ENCODE results near the gene SLC25A47. TPM values are rescaled to one million over a fixed set of nuclear protein-coding genes. Genes with fewer than 3 reads are reported as not detected.
A peak's percentile ranks its signal among the peaks of the same experiment; 100 is the strongest.

The SLC25A47 gene
- total and polyA plus RNA-seq, 3 donors from 2014 or later, result 0.37 to 0.87 (median 0.78) TPM

GRCh38 chr14:100313464-100314230 lies 9.5 kb upstream of the SLC25A47 start:
- Histone ChIP-seq H3K4me3 (no peak overlapping the region), H3K9me3 (no peaks in the 10 kb centered on the region), H3K27ac (no peak overlapping the region), H3K27me3 (no peaks in the 10 kb centered on the region), H3K4me1 (peaks cover 7% of the 10 kb centered on the region), H3K36me3 (ENCODE audit: low read depth, missing control alignments) (no peaks in the 10 kb centered on the region)
- no peak for TF ChIP-seq POLR2A (IDR thresholded peaks at IDR 0.05)
- TF ChIP-seq CTCF (IDR thresholded peaks at IDR 0.05), result no peak
- 84% methylated on average over 22 to 26 of the region's 26 CpGs for whole genome bisulfite sequencing, 2 donors
- intact Hi-C loops (cut with DNase I; ENCODE audit: low total_unique reads), result no loop called here
- DNase-seq, result no peak

- Histone ChIP-seq H3K27me3 (no peaks in the 10 kb centered on the region), H3K4me1 (no peaks in the 10 kb centered on the region), H3K4me3 (no peak overlapping the region), H3K9me3 (no peaks in the 10 kb centered on the region), H3K27ac (no peak overlapping the region), H3K36me3 (ENCODE audit: low read depth, missing control alignments) (no peaks in the 10 kb centered on the region)
- DNase-seq, result no peak
- TF ChIP-seq CTCF (IDR thresholded peaks at IDR 0.05), result no peak
- TF ChIP-seq POLR2A (IDR thresholded peaks at IDR 0.05), result no peak
- 87 to 95% methylated on average over 6 of the region's 6 CpGs for WGBS, 2 donors
- intact Hi-C loops (cut with DNase I; ENCODE audit: low total_unique reads), result no loop called here
Observed at GRCh38 chr14:100314724-100315123, 8.4 kb upstream of the SLC25A47 start.

GRCh38 chr14:100317389-100317788 lies 5.8 kb upstream of the SLC25A47 start:
- Histone ChIP-seq H3K36me3 (ENCODE audit: low read depth, missing control alignments) (no peaks in the 10 kb centered on the region), H3K4me1 (no peaks in the 10 kb centered on the region), H3K9me3 (no peaks in the 10 kb centered on the region), H3K27ac (peak overlapping the region in 1 of 2 donors; percentile 27), H3K4me3 (peak overlapping the region in 1 of 2 donors; percentile 39), H3K27me3 (no peaks in the 10 kb centered on the region)
- no peak for DNase-seq
- WGBS, 2 donors, result 78 to 82% methylated on average over 3 to 6 of the region's 6 CpGs
- TF ChIP-seq POLR2A (IDR thresholded peaks at IDR 0.05), result no peak
- TF ChIP-seq CTCF (IDR thresholded peaks at IDR 0.05), result no peak
- intact Hi-C loops (cut with DNase I; ENCODE audit: low total_unique reads), result no loop called here

GRCh38 chr14:100317912-100318808 lies 5.0 kb upstream of the SLC25A47 start:
- intact Hi-C loops (cut with DNase I; ENCODE audit: low total_unique reads), result no loop called here
- peak overlapping the region; percentile 27 to 76 for H3K27ac ChIP-seq
- H3K27me3 ChIP-seq, result no peaks in the 10 kb centered on the region
- DNase-seq, result peak; percentile 81
- H3K4me1 ChIP-seq, result no peaks in the 10 kb centered on the region
- WGBS, 2 donors, result 20 to 23% methylated on average over 19 to 40 of the region's 40 CpGs
- H3K36me3 ChIP-seq (ENCODE audit: low read depth, missing control alignments), result no peaks in the 10 kb centered on the region
- TF ChIP-seq POLR2A (IDR thresholded peaks at IDR 0.05) (no peak), CTCF (IDR thresholded peaks at IDR 0.05) (peak; percentile 73 to 86 (median 74))
- H3K4me3 ChIP-seq, result peak overlapping the region; percentile 36 to 39
- no peaks in the 10 kb centered on the region for H3K9me3 ChIP-seq
